Measurements from ENCODE around the gene RER1. TPM values are rescaled to one million over a fixed set of nuclear protein-coding genes. Genes with fewer than 3 reads are reported as not detected.
A peak's percentile ranks its signal among the peaks of the same experiment; 100 is the strongest.

Gene RER1, protein sequence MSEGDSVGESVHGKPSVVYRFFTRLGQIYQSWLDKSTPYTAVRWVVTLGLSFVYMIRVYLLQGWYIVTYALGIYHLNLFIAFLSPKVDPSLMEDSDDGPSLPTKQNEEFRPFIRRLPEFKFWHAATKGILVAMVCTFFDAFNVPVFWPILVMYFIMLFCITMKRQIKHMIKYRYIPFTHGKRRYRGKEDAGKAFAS
- total RNA-seq (10 to 100 TPM; 48.8 to 83.6 TPM), polyA plus RNA-seq (ENCODE audit: insufficient read length in 2 of 2) (100 to 1,000 TPM in 1 of 2 donors, 10 to 100 TPM in 1; 95.9 to 118 TPM)
- long read RNA-seq, donor 1, transcript RER1-209 (7 exons, 3,044 nt): major isoform, 38 of 46 reads
- long read RNA-seq, donor 1, partial matches to known transcripts: 0 of 46 reads
- long read RNA-seq, donor 1, other reads (novel, unspliced or antisense): 0 of 46 reads
- long read RNA-seq, donor 2, transcript RER1-209 (7 exons, 3,044 nt): major isoform, 14 of 16 reads
- long read RNA-seq, donor 2, partial matches to known transcripts: 0 of 16 reads
- long read RNA-seq, donor 2, other reads (novel, unspliced or antisense): 0 of 16 reads
- long read RNA-seq, donor 3, transcript RER1-209 (7 exons, 3,044 nt): major isoform, 21 of 21 reads
- long read RNA-seq, donor 3, partial matches to known transcripts: 0 of 21 reads
- long read RNA-seq, donor 3, other reads (novel, unspliced or antisense): 0 of 21 reads
- long read RNA-seq, donor 4, transcript RER1-209 (7 exons, 3,044 nt): major isoform, 31 of 40 reads
- long read RNA-seq, donor 4, partial matches to known transcripts: 6 of 40 reads
- long read RNA-seq, donor 4, other reads (novel, unspliced or antisense): 0 of 40 reads

DNA sequence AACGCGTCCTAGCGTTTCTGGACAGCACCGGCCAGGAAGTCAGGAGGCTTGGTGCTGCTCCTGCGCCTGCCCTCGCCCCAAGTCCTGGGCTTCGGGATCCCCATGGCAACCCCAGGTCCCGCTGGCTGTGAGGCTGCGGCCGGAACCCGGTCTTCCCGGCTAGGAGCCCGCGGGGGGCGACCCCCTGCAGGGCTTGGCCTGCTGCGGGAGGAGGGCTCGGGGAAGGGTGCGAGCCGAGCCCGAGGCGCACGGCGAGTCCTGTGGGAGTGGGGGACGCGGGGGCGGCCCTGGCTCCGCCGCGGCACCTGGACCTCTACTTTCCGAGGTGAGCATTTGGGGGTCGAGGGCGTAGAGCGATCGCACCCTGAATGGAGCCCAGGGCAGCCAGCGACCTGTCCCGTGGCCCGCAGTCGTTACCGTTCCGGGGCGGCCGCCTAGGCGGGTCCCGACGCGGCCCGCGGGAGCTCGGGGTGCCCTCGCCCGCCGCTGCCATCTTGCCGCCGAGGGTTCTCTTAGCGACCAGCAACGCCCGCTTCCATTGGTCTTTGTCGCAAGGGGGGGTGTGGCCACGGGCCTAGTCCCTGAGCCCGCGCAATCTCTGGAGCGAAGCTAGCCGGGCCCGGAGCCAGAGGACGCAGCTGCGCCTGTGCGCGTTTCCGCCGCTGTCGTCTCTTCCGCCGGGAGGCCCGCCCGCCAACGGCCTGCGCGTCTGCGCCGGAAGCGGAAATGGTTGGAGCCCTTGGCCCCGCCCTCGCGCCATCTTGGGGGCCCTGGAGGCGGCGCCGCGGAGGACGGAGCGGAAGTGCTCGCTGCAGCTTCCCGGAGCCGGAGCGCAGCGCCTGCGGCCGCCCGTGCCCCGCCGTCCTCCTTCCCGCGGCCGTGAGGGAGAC is at the start of gene RER1, which contains the start of gene MORN1:
RER1 (plus strand) TSS at position 801 of the 890 bp plus-strand sequence. CDS start 3,950 bp downstream, outside the sequence.
MORN1 (minus strand) TSS at position 514 of the 890 bp plus-strand sequence; CDS start at position 493, 21 bp downstream.
- DNase-seq (ENCODE audit: low read depth in 4 of 6, low spot score in 6 of 6): peak; percentile 94 to 100 (median 97)
- H3K36me3 ChIP-seq (ENCODE audit: control insufficient read depth, insufficient read depth, low read length): peaks cover 59% of the 10 kb centered on the region
- H3K4me1 ChIP-seq (ENCODE audit: control insufficient read depth, insufficient read depth, low read length): peaks cover 28% of the 10 kb centered on the region
- H3K4me3 ChIP-seq (ENCODE audit: low read depth, low read length): peak within 1 kb of the TSS; percentile 56
- under 1% methylated on average over 103 of the region's 103 CpGs for WGBS (ENCODE audit: insufficient coverage)
- no peak within 1 kb of the TSS for H3K27ac ChIP-seq (ENCODE audit: low read depth, low read length)
- no peaks in the 10 kb centered on the region for H3K9me3 ChIP-seq (ENCODE audit: control insufficient read depth, insufficient read depth, low read length)
- H3K27me3 ChIP-seq (ENCODE audit: control insufficient read depth, insufficient read depth, low read length): no peaks in the 10 kb centered on the region

DNA sequence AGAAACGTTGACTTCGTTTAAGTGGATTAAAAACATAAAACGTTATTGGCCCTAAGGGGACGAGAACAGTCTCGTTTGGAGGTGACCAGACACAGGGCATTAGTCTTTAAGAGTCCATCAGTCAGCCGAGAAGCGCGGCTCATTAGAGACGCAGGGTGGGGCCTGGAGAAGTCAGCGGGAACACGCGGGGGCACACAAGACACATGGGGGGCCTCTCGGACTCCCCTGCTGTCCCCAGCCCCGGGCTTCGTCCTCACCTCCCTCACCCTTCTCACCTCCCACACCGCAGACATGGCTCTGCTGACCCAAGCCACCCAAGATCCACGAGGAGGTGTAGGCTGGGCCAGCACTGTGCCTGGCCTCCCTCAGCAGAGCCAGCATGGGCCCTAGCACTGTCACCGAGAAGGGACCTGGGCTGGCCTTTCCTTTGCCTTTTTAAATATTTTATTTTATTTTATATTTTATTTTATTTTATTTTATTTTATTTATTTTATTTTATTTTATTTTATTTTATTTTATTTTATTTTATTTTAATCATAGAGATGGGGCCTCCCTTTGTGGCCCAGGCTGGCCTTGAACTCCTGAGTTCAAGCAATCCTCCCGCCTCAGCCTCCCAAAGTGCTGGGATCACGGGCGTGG is 49.1 kb upstream of the RER1 start:
- H3K27ac ChIP-seq (ENCODE audit: low read depth, low read length): no peak overlapping the region
- WGBS (ENCODE audit: insufficient coverage): 69% methylated on average over 20 of the region's 21 CpGs
- peak in 1 of 6 donors; percentile 44 for DNase-seq (ENCODE audit: low read depth in 4 of 6, low spot score in 6 of 6)

DNA sequence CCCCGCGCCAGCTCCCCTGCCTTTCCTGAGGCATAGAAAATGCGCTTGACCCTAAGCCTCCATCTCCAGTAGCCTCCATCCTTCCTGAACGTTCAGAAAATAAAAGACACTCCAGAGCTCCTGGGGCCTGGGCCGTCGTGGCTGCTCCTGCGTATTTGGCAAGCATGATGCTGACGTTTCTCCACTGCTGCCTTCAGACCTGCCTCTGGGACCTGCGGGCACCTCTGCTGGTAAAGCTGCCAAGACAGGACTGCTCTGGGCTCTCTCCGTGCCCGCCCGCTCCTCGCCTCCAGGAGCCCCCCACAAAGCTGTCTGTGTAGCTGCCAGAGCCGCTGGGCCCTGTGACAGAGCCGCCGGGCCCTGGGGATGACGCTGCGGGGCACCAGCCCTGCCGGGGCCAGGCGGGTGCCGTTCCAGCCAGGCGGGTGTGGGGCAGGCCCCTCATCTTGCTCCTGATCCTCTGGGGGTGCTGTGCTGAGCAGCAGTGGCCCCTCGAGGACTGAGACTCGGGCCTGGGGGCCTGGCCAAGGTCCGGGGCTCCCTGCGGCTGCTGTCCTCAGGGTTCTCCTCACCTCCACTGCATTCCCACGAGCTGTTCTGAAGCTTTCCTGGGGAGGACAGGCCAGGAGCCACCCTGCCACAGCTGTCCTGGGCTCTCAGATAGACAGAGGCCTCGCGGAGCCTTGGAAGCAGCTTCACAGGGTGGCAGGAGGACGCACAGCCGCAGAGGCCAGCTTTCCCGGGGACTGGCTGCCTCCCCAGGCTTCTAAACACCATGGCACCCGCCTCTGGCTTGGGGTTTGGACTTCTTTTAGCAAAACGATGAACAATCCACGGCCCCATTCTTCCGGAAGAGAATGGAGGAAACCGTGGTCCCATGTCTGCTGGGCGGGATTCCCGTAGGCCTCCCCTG is 48.4 kb upstream of the RER1 start:
- WGBS (ENCODE audit: insufficient coverage): 70% methylated on average over 37 of the region's 39 CpGs
- Histone ChIP-seq H3K9me3 (ENCODE audit: control insufficient read depth, insufficient read depth, low read length) (no peaks in the 10 kb centered on the region), H3K4me3 (ENCODE audit: low read depth, low read length) (no peak overlapping the region), H3K27me3 (ENCODE audit: control insufficient read depth, insufficient read depth, low read length) (no peaks in the 10 kb centered on the region), H3K27ac (ENCODE audit: low read depth, low read length) (no peak overlapping the region), H3K4me1 (ENCODE audit: control insufficient read depth, insufficient read depth, low read length) (peaks cover 17% of the 10 kb centered on the region), H3K36me3 (ENCODE audit: control insufficient read depth, insufficient read depth, low read length) (peaks cover 14% of the 10 kb centered on the region)
- DNase-seq (ENCODE audit: low read depth in 4 of 6, low spot score in 6 of 6): peak in 1 of 6 donors; percentile 60

More for the DNA sequence above, 49.1 kb upstream of the RER1 start:
- Histone ChIP-seq H3K4me3 (ENCODE audit: low read depth, low read length) (no peak overlapping the region), H3K27me3 (ENCODE audit: control insufficient read depth, insufficient read depth, low read length) (no peaks in the 10 kb centered on the region), H3K36me3 (ENCODE audit: control insufficient read depth, insufficient read depth, low read length) (peaks cover 12% of the 10 kb centered on the region), H3K4me1 (ENCODE audit: control insufficient read depth, insufficient read depth, low read length) (peaks cover 17% of the 10 kb centered on the region), H3K9me3 (ENCODE audit: control insufficient read depth, insufficient read depth, low read length) (no peaks in the 10 kb centered on the region)

DNA sequence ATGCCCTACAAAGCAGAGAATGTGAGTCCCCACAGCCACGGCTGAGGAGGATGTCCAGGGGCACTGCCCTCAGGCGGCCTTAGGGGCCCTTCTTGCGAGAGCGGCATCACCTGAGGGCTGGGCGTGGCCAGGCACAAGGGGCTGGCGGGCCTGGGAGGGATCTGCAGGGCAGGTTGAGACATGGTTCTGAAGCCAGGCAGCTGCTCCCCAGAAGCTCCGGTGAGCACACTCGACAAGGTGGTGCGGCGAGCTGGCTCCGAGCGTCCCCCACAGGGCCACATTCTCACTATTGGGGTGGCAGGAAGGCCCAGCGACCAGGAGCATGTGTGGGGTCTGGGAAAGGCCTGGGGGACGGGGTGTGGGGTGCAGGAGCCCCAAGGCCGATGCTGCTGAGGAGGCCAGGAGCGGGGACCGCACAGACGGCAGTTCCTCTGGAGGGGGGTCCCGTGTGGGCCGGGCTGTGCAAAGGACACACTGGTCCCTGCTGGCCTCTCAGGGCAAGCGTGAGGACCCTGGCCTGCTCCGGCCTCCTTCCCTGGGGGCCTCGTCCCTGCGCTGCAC is 47.4 kb upstream of the RER1 start:
- H3K27ac ChIP-seq (ENCODE audit: low read depth, low read length): no peak overlapping the region
- DNase-seq (ENCODE audit: low read depth in 4 of 6, low spot score in 6 of 6): no peak
- WGBS (ENCODE audit: insufficient coverage): 88% methylated on average over 23 of the region's 24 CpGs
- peaks cover 14% of the 10 kb centered on the region for H3K36me3 ChIP-seq (ENCODE audit: control insufficient read depth, insufficient read depth, low read length)
- H3K27me3 ChIP-seq (ENCODE audit: control insufficient read depth, insufficient read depth, low read length): no peaks in the 10 kb centered on the region
- peaks cover 23% of the 10 kb centered on the region for H3K4me1 ChIP-seq (ENCODE audit: control insufficient read depth, insufficient read depth, low read length)
- H3K9me3 ChIP-seq (ENCODE audit: control insufficient read depth, insufficient read depth, low read length): no peaks in the 10 kb centered on the region
- no peak overlapping the region for H3K4me3 ChIP-seq (ENCODE audit: low read depth, low read length)

DNA sequence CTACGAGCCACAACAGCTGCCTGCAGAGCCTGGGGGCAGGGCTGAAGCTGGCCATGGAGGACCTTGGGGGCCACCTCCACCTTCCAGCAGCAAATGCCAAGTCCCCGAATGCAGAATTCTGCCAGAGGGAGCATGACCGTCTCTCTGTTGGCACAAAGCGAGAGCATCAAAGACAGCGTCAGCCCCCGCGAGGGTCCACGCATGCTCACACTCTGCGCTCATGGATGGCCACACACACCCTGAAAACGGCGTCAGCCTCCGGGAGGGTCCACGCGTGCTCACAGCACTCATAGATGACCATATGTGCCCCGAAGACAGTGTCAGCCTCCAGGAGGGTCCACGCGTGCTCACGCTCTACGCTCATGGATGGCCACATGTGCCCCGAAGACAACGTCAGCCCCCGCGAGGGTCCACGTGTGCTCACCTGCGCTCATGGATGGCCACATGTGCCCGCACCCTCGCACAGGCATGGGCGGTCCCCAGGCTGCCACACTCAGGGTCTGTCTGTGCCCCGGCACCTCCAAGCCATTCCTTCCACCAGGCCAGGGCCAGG is 46.8 kb upstream of the RER1 start:
- no peak for DNase-seq (ENCODE audit: low read depth in 4 of 6, low spot score in 6 of 6)
- H3K27me3 ChIP-seq (ENCODE audit: control insufficient read depth, insufficient read depth, low read length): no peaks in the 10 kb centered on the region
- H3K4me3 ChIP-seq (ENCODE audit: low read depth, low read length): no peak overlapping the region
- no peaks in the 10 kb centered on the region for H3K9me3 ChIP-seq (ENCODE audit: control insufficient read depth, insufficient read depth, low read length)
- H3K27ac ChIP-seq (ENCODE audit: low read depth, low read length): no peak overlapping the region
- WGBS (ENCODE audit: insufficient coverage): 88% methylated on average over 29 of the region's 29 CpGs
- peaks cover 14% of the 10 kb centered on the region for H3K36me3 ChIP-seq (ENCODE audit: control insufficient read depth, insufficient read depth, low read length)
- peaks cover 24% of the 10 kb centered on the region for H3K4me1 ChIP-seq (ENCODE audit: control insufficient read depth, insufficient read depth, low read length)

DNA sequence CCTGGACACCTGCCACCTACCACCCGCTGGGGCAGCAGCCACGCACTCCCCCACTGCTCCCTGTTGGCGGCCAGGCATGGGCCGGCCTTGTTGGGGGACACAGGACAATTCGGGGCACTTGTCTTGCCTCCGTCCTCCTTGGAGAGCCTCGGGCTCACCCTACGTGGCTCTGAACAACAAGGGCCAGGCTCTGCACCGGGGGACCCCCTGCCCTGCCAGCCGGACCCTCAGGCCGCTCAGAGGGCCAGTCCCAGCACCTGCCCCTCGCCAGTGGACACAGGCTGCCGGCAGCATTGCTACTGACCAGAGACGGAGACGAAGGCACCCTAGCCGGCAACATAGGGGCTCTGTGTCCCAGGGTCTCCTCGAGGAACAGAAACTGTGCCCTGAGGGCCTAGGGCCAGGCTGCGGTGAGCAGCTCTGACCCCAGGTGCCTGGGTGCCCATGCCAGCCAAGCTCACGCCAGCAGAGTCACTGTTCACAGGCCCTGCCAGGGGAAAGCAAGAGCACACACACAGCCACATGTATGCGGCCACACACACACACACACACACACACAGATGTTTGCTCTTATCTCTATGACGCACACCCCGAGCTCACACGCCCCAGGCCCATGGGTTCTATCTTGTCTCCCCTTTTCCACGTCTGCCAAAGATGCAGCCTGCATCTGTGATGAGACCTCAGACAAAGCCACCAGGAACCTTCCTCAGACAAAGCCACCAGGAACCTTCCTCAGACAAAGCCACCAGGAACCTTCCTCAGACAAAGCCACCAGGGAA is 46.2 kb upstream of the RER1 start:
- H3K27me3 ChIP-seq (ENCODE audit: control insufficient read depth, insufficient read depth, low read length): no peaks in the 10 kb centered on the region
- no peaks in the 10 kb centered on the region for H3K9me3 ChIP-seq (ENCODE audit: control insufficient read depth, insufficient read depth, low read length)
- DNase-seq (ENCODE audit: low read depth in 4 of 6, low spot score in 6 of 6): no peak
- peaks cover 24% of the 10 kb centered on the region for H3K4me1 ChIP-seq (ENCODE audit: control insufficient read depth, insufficient read depth, low read length)
- H3K36me3 ChIP-seq (ENCODE audit: control insufficient read depth, insufficient read depth, low read length): peaks cover 14% of the 10 kb centered on the region
- WGBS (ENCODE audit: insufficient coverage): 91% methylated on average over 24 of the region's 24 CpGs
- no peak overlapping the region for H3K4me3 ChIP-seq (ENCODE audit: low read depth, low read length)
- H3K27ac ChIP-seq (ENCODE audit: low read depth, low read length): no peak overlapping the region

DNA sequence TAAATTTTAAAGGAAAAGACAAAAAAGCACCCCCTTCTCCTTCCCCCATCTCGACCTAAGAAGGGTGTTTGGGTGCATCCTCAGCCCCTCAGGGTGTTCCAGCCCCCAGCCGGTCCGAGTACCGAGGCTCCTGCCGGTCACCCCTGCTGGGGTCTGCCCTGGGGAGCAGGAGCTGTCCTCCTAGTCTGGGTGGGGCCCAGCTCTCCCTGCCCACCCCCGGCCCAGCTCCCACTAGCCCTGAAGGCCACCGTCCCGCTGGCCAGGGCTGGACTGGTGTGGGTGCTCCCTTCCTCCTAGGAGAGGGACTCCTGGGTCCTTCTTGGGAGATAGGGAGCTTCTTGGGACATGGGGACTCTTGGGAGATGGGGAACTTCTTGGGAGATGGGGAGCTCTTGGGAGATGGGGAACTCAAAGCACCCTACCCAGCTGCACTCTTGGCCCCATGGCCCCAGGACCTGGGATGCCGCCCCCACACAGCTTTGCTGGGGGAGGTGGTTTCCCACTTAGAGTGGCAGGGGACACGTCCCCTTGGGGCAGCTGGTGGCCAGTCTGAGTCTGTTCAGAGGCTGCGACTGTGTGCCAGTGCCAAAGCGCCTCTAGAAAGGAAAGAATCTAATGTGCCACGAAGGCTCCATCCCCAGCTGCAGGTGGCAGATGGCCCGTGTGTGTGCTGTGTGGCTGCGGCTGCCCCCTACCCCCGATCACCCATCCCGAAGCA is 44.8 kb upstream of the RER1 start:
- H3K27ac ChIP-seq (ENCODE audit: low read depth, low read length): no peak overlapping the region
- H3K4me1 ChIP-seq (ENCODE audit: control insufficient read depth, insufficient read depth, low read length): peaks cover 22% of the 10 kb centered on the region
- no peaks in the 10 kb centered on the region for H3K27me3 ChIP-seq (ENCODE audit: control insufficient read depth, insufficient read depth, low read length)
- no peaks in the 10 kb centered on the region for H3K9me3 ChIP-seq (ENCODE audit: control insufficient read depth, insufficient read depth, low read length)
- DNase-seq (ENCODE audit: low read depth in 4 of 6, low spot score in 6 of 6): no peak
- WGBS (ENCODE audit: insufficient coverage): 83% methylated on average over 13 of the region's 17 CpGs
- H3K4me3 ChIP-seq (ENCODE audit: low read depth, low read length): no peak overlapping the region
- peaks cover 14% of the 10 kb centered on the region for H3K36me3 ChIP-seq (ENCODE audit: control insufficient read depth, insufficient read depth, low read length)

Measured in spinal cord (tissue), 10 donors.